ENCODE data around the gene XPR1. TPM values are rescaled to one million over a fixed set of nuclear protein-coding genes. Genes with fewer than 3 reads are reported as not detected.

Gene XPR1
- total and polyA plus RNA-seq, 2 donors (not counting 3 experiments of a cell fraction or from before 2014, with no cell fraction given): 23.9 to 26.7 TPM

- FAIRE-seq (no peak), DNase-seq (ENCODE audit: low read depth, low spot score) (no peak)
- no TSS peak for BruUV-seq (replicated peaks)
- Histone ChIP-seq H3K27ac (ENCODE audit: insufficient read depth, low read depth, low read length) (no peak overlapping the region), H3K4me1 (ENCODE audit: control insufficient read depth, extremely low read depth, insufficient read depth, low read length) (peaks cover 7% of the 10 kb centered on the region), H3K9ac (replicated peaks; ENCODE audit: extremely low read depth, insufficient read depth, low read length) (no peak overlapping the region), H3K9me3 (replicated peaks; ENCODE audit: control insufficient read depth, insufficient read depth, low read length) (no peaks in the 10 kb centered on the region), H3K36me3 (ENCODE audit: control insufficient read depth in 2 of 2, extremely low read depth in 1 of 2, insufficient read depth in 2 of 2, low read length in 2 of 2) (no peaks in the 10 kb centered on the region), H4K20me1 (replicated peaks; ENCODE audit: control insufficient read depth, extremely low read depth, insufficient read depth, low read length) (no peaks in the 10 kb centered on the region), H3K4me3 (replicated peaks in 1 of 3; ENCODE audit: insufficient read depth in 1 of 3, low read depth in 1 of 3, low read length in 3 of 3) (no peak overlapping the region), H2AFZ (ENCODE audit: low read depth, low read length) (no peak overlapping the region), H3K27me3 (ENCODE audit: control insufficient read depth in 2 of 2, insufficient read depth in 2 of 2, low read length in 2 of 2) (no peaks in the 10 kb centered on the region), H3K4me2 (ENCODE audit: insufficient read depth, low read length) (no peak overlapping the region), H3K79me2 (ENCODE audit: control insufficient read depth, insufficient read depth, low read length) (peaks cover 2% of the 10 kb centered on the region), H3K9me1 (replicated peaks; ENCODE audit: control insufficient read depth, extremely low read depth, insufficient read depth, low read length) (peaks cover 3% of the 10 kb centered on the region)
- TF ChIP-seq MAX (IDR thresholded peaks at IDR 0.05; ENCODE audit: insufficient read depth, insufficient read length) (no peak), POLR2A (IDR thresholded peaks at IDR 0.05; ENCODE audit: low read depth, low read length) (no peak), CTCF (IDR thresholded peaks at IDR 0.05; ENCODE audit: extremely low read depth in 1 of 2, insufficient read depth in 1 of 2, low read depth in 1 of 2, low read length in 2 of 2) (no peak), FOS (IDR thresholded peaks at IDR 0.05; ENCODE audit: borderline replicate concordance, insufficient read depth, low read length) (no peak), GATA2 (IDR thresholded peaks at IDR 0.05; ENCODE audit: insufficient read depth, insufficient read length, low read depth, low read length) (no peak), JUN (IDR thresholded peaks at IDR 0.05; ENCODE audit: borderline replicate concordance, insufficient read depth, insufficient read length, low read depth) (no peak), POLR2AphosphoS5 (IDR thresholded peaks at IDR 0.05; ENCODE audit: insufficient read depth, low read depth, low read length) (no peak), MYC (IDR thresholded peaks at IDR 0.05; ENCODE audit: low read depth, low read length) (no peak), EZH2 (IDR thresholded peaks at IDR 0.05; ENCODE audit: borderline replicate concordance, low read depth, low read length, severe bottlenecking) (no peak)
- dilution Hi-C loops (cut with MboI; ENCODE audit: extremely low pct_ligation_motif_present, low sequenced_read_pairs) (no loop called here), intact Hi-C loops (cut with micrococcal nuclease) (loop anchor here (5.0 kb wide), 1 partner anchor 253 kb away; no protein-coding TSS in a partner anchor)
- ChIA-PET POLR2A (no interaction called here), CTCF (no interaction called here)
Measured at GRCh38 chr1:180769889-180770288, 138.1 kb downstream of the XPR1 start.

All from endothelial cell of umbilical vein (primary cell).